ENCODE measurements around the gene HRH3.

The HRH3 gene

DNA sequence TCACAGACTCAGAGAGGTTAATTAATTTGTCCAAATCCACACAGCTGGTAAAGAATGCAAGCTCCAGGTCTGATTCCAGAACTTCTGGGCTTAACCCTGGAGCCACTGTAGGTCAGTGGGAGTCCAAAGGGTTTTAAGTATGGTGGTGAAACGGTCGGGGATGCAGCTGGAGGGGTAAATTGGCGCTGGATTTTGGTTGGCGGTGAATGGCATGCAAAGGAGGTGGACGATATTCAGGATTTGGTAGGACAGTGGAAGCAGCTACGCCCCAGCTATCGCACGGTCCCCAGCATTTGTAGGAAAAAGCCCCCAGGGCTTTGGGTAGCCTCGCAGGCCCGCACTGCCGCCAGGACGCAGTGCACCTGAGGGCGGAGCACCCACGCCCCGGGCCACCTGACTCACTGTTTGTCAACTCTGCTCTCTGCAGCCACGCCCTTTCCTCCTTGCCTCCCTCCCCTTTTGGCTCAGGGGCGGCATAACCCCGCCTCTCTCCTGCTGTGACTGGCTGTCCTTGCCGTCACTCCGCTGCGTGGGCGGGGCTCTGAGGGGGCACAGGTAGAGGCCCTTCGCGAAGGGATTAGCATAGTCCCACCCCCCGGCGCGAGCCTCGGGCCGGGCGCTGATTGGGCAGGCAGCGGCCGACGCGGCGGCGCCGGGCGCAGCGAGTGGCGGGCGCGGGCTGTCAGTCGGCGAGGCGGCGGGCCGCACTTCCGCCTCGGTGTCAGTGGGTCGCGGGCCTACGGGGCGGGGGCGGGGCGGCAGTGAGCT is 17.9 kb upstream of the HRH3 start, which contains the start of gene OSBPL2:
Gene OSBPL2, plus strand, starts transcription at position 721 of the 768 bp plus-strand sequence. CDS start 17,664 bp downstream, outside the sequence.
- Histone ChIP-seq H3K27ac (ENCODE audit: insufficient read depth, low read depth, low read length, poor library complexity, severe bottlenecking) (no peak within 1 kb of the TSS), H3K36me3 (ENCODE audit: control insufficient read depth, insufficient read depth, low read length) (no peaks in the 10 kb centered on the region), H3K4me3 (ENCODE audit: insufficient read depth, low read depth, low read length) (peak within 1 kb of the TSS; percentile 68), H3K4me1 (ENCODE audit: control insufficient read depth, insufficient read depth, low read length) (peaks cover 20% of the 10 kb centered on the region), H3K9me3 (ENCODE audit: control insufficient read depth, low read length) (no peaks in the 10 kb centered on the region), H3K27me3 (ENCODE audit: control insufficient read depth, insufficient read depth, low read length, poor library complexity, severe bottlenecking) (no peaks in the 10 kb centered on the region)
- WGBS, 2 experiments, result 4% methylated on average over 55 of the region's 55 CpGs

DNA sequence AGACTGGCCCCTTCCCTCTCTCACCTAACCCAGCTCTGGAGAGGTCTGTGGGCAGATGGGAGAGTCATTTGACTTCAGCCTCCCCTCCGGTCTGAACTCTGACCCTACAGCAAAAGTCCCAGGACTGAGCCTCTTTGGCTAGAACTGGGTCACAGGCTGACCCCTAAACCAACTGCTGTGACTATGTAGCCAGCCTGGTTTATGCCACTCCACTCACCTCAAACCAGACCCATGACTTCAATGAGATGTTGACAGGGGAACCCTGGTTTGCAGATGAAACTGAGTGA is 17.4 kb upstream of the HRH3 start:
- WGBS, 2 experiments, result 83 to 94% methylated on average over 1 of the region's 1 CpG
- no peaks in the 10 kb centered on the region for H3K9me3 ChIP-seq (ENCODE audit: control insufficient read depth, low read length)
- H3K36me3 ChIP-seq (ENCODE audit: control insufficient read depth, insufficient read depth, low read length), result no peaks in the 10 kb centered on the region
- H3K27ac ChIP-seq (ENCODE audit: insufficient read depth, low read depth, low read length, poor library complexity, severe bottlenecking), result no peak overlapping the region
- H3K4me3 ChIP-seq (ENCODE audit: insufficient read depth, low read depth, low read length), result no peak overlapping the region
- peaks cover 20% of the 10 kb centered on the region for H3K4me1 ChIP-seq (ENCODE audit: control insufficient read depth, insufficient read depth, low read length)
- no peaks in the 10 kb centered on the region for H3K27me3 ChIP-seq (ENCODE audit: control insufficient read depth, insufficient read depth, low read length, poor library complexity, severe bottlenecking)

DNA sequence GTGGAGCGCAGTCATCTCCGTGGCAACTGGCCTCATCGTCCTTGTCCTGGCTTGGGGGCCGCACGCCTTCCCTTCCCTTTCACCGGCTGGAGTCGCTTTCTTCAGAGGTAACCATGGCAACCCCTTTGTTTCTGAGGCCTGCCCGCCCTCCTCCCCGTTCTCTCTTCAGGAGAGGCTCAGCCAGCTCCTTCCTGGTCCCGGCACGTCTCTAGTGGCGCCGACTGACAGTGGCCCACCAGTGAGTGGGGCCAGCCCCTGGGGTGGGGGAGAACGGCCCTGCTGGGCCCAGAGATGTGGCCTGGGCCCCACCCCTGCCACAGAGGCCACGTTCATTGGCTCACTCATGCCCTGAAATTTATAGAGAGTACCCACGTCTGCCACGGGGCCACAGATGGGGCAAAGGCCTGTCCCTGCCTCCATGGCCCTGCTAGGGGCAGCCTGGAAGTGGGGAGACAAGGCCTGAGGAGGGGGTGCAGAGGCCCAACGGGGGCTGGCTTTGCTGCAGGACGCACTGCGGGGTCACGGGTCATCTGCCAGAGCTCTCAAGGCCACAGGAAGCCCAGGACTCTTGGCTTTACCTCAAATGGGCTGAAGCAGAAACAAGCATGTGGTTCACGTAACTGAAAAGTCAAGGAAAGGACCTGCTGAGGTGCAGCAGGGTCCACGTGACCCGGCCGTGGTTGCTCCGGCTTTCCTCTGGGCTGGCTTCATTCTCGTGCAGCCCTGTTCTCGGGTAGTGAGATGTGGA is 16.9 kb upstream of the HRH3 start:
- H3K4me1 ChIP-seq (ENCODE audit: control insufficient read depth, insufficient read depth, low read length), result peaks cover 20% of the 10 kb centered on the region
- no peaks in the 10 kb centered on the region for H3K9me3 ChIP-seq (ENCODE audit: control insufficient read depth, low read length)
- peak overlapping the region; percentile 13 for H3K4me3 ChIP-seq (ENCODE audit: insufficient read depth, low read depth, low read length)
- WGBS, 2 experiments, result 46% methylated on average over 28 of the region's 28 CpGs
- no peaks in the 10 kb centered on the region for H3K27me3 ChIP-seq (ENCODE audit: control insufficient read depth, insufficient read depth, low read length, poor library complexity, severe bottlenecking)
- no peaks in the 10 kb centered on the region for H3K36me3 ChIP-seq (ENCODE audit: control insufficient read depth, insufficient read depth, low read length)
- H3K27ac ChIP-seq (ENCODE audit: insufficient read depth, low read depth, low read length, poor library complexity, severe bottlenecking), result peak overlapping the region; percentile 76

DNA sequence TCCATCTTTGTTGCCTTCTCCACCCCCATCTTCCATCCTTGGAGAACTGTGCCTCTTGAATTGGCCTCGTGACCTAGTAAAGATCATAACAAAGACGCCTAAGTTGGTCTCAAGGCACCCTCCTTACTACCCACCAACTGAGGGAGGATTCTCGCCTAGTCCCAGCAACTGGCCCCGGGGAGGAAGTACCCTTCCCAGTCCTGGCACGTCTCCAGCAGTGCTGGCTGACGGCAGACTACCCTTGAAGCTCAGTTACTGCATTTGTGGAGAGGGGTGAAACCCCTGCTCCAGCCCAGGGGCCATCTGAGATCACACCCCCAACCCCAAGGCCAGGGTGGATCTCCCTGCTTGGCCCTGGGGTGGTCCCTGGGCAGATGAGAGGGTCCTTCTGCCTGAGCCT is 16.1 kb upstream of the HRH3 start:
- Histone ChIP-seq H3K27me3 (ENCODE audit: control insufficient read depth, insufficient read depth, low read length, poor library complexity, severe bottlenecking) (no peaks in the 10 kb centered on the region), H3K4me3 (ENCODE audit: insufficient read depth, low read depth, low read length) (no peak overlapping the region), H3K4me1 (ENCODE audit: control insufficient read depth, insufficient read depth, low read length) (peaks cover 20% of the 10 kb centered on the region), H3K27ac (ENCODE audit: insufficient read depth, low read depth, low read length, poor library complexity, severe bottlenecking) (peak overlapping the region; percentile 37), H3K9me3 (ENCODE audit: control insufficient read depth, low read length) (no peaks in the 10 kb centered on the region), H3K36me3 (ENCODE audit: control insufficient read depth, insufficient read depth, low read length) (no peaks in the 10 kb centered on the region)
- WGBS, 2 experiments, result 84 to 86% methylated on average over 6 of the region's 6 CpGs

GRCh38 chr20:62235777-62236157 is 15.7 kb upstream of the HRH3 start:
- Histone ChIP-seq H3K4me3 (ENCODE audit: insufficient read depth, low read depth, low read length) (no peak overlapping the region), H3K4me1 (ENCODE audit: control insufficient read depth, insufficient read depth, low read length) (peaks cover 20% of the 10 kb centered on the region), H3K9me3 (ENCODE audit: control insufficient read depth, low read length) (no peaks in the 10 kb centered on the region), H3K36me3 (ENCODE audit: control insufficient read depth, insufficient read depth, low read length) (no peaks in the 10 kb centered on the region), H3K27ac (ENCODE audit: insufficient read depth, low read depth, low read length, poor library complexity, severe bottlenecking) (no peak overlapping the region), H3K27me3 (ENCODE audit: control insufficient read depth, insufficient read depth, low read length, poor library complexity, severe bottlenecking) (no peaks in the 10 kb centered on the region)
- 94 to 95% methylated on average over 9 of the region's 9 CpGs for WGBS, 2 experiments

GRCh38 chr20:62235001-62235776 is 15.1 kb upstream of the HRH3 start:
- Histone ChIP-seq H3K36me3 (ENCODE audit: control insufficient read depth, insufficient read depth, low read length) (no peaks in the 10 kb centered on the region), H3K4me3 (ENCODE audit: insufficient read depth, low read depth, low read length) (no peak overlapping the region), H3K27me3 (ENCODE audit: control insufficient read depth, insufficient read depth, low read length, poor library complexity, severe bottlenecking) (no peaks in the 10 kb centered on the region), H3K9me3 (ENCODE audit: control insufficient read depth, low read length) (no peaks in the 10 kb centered on the region), H3K27ac (ENCODE audit: insufficient read depth, low read depth, low read length, poor library complexity, severe bottlenecking) (no peak overlapping the region), H3K4me1 (ENCODE audit: control insufficient read depth, insufficient read depth, low read length) (peaks cover 20% of the 10 kb centered on the region)
- 84 to 85% methylated on average over 16 of the region's 16 CpGs for whole genome bisulfite sequencing, 2 experiments

- no peaks in the 10 kb centered on the region for H3K9me3 ChIP-seq (ENCODE audit: control insufficient read depth, low read length)
- H3K36me3 ChIP-seq (ENCODE audit: control insufficient read depth, insufficient read depth, low read length), result no peaks in the 10 kb centered on the region
- no peak overlapping the region for H3K4me3 ChIP-seq (ENCODE audit: insufficient read depth, low read depth, low read length)
- 84 to 89% methylated on average over 5 of the region's 5 CpGs for whole genome bisulfite sequencing, 2 experiments
- peaks cover 20% of the 10 kb centered on the region for H3K4me1 ChIP-seq (ENCODE audit: control insufficient read depth, insufficient read depth, low read length)
- H3K27ac ChIP-seq (ENCODE audit: insufficient read depth, low read depth, low read length, poor library complexity, severe bottlenecking), result no peak overlapping the region
- no peaks in the 10 kb centered on the region for H3K27me3 ChIP-seq (ENCODE audit: control insufficient read depth, insufficient read depth, low read length, poor library complexity, severe bottlenecking)
Observed at GRCh38 chr20:62234339-62234738, 14.3 kb upstream of the HRH3 start.

- Histone ChIP-seq H3K27ac (ENCODE audit: insufficient read depth, low read depth, low read length, poor library complexity, severe bottlenecking) (no peak overlapping the region), H3K4me1 (ENCODE audit: control insufficient read depth, insufficient read depth, low read length) (peaks cover 20% of the 10 kb centered on the region), H3K4me3 (ENCODE audit: insufficient read depth, low read depth, low read length) (no peak overlapping the region), H3K27me3 (ENCODE audit: control insufficient read depth, insufficient read depth, low read length, poor library complexity, severe bottlenecking) (no peaks in the 10 kb centered on the region), H3K9me3 (ENCODE audit: control insufficient read depth, low read length) (no peaks in the 10 kb centered on the region), H3K36me3 (ENCODE audit: control insufficient read depth, insufficient read depth, low read length) (no peaks in the 10 kb centered on the region)
- 93 to 97% methylated on average over 4 of the region's 4 CpGs for WGBS, 2 experiments
Observed at GRCh38 chr20:62233684-62234083, 13.6 kb upstream of the HRH3 start.

DNA sequence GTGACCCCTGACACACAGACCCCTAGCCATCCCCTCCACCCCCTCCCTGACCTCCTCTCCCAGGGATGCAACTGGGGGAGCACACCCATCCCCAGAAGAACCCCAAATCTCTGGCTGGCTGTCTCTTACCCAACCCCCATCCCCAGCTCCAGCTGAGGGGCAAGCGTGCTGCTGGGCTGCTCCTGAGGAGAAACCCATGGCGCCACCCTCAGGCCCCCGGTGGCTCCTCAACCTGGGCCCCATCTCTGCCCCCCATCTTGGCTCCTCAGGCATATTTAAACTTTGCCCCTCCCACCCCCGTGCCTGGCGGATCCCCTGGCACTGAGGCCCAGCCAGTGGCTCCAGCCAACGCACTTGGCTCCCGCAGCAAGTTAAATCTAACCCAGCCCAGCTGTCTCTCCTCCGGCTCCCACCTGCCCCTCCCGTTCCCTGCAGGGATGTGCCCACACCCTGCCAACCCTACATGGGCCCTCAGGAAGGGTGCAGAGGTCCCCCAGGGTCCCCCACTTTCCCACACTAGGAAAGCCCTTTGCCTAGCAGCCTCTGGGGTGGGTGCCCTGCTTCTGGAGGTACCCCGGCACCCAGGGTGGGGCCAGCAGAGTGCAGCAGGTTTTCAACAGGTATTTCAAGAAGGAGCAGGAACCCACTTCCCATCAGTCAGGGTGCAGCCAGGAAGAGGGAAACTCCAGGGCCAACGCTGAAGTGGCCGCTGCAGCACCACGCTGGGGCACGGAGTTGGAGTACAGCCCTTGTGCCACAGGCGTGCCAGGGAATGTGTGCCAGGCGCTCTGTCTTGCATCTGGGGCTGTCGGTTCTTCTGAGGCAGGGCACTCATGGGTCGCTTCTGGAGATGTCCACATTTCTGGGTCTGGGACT is 12.9 kb upstream of the HRH3 start:
- peaks cover 23% of the 10 kb centered on the region for H3K4me1 ChIP-seq (ENCODE audit: control insufficient read depth, insufficient read depth, low read length)
- no peaks in the 10 kb centered on the region for H3K27me3 ChIP-seq (ENCODE audit: control insufficient read depth, insufficient read depth, low read length, poor library complexity, severe bottlenecking)
- H3K27ac ChIP-seq (ENCODE audit: insufficient read depth, low read depth, low read length, poor library complexity, severe bottlenecking), result no peak overlapping the region
- H3K9me3 ChIP-seq (ENCODE audit: control insufficient read depth, low read length), result no peaks in the 10 kb centered on the region
- 85 to 89% methylated on average over 18 of the region's 18 CpGs for WGBS, 2 experiments
- H3K36me3 ChIP-seq (ENCODE audit: control insufficient read depth, insufficient read depth, low read length), result no peaks in the 10 kb centered on the region
- H3K4me3 ChIP-seq (ENCODE audit: insufficient read depth, low read depth, low read length), result no peak overlapping the region

Measured in ectodermal cell (in vitro differentiated cells).